HEK293T (cell line): ENCODE data around the gene BNIPL.

ENCODE experiments used
- ARNT ChIP-seq: fragments of 450-650 bp; IDR thresholded peaks from 2 replicates; pipeline ENCODE4 v1.6.1; 2017; ENCODE audit warnings: mild to moderate bottlenecking
- BHLHE40 ChIP-seq: fragments of 450-650 bp; IDR thresholded peaks from 2 replicates; pipeline ENCODE4 v1.6.1; 2016; ENCODE audit warnings: mild to moderate bottlenecking, moderate library complexity, borderline replicate concordance
- CTBP1 ChIP-seq: fragments of 450-650 bp; IDR thresholded peaks from 2 replicates; pipeline ENCODE4 v1.6.1; 2016; ENCODE audit warnings: borderline replicate concordance
- ELF4 ChIP-seq: fragments of 450-650 bp; IDR thresholded peaks from 2 replicates; pipeline ENCODE4 v1.6.1; 2017; ENCODE audit warnings: antibody characterized with exemption
- FOXA1 ChIP-seq: fragments of 450-650 bp; IDR thresholded peaks from 2 replicates; pipeline ENCODE4 v1.6.1; 2016; ENCODE audit warnings: mild to moderate bottlenecking
- FOXK2 ChIP-seq: fragments of 450-650 bp; IDR thresholded peaks from 2 replicates; pipeline ENCODE4 v1.6.1; 2016; ENCODE audit warnings: mild to moderate bottlenecking
- FOXM1 ChIP-seq: fragments of 450-650 bp; IDR thresholded peaks from 2 replicates; pipeline ENCODE4 v1.6.1; 2017; ENCODE audit warnings: mild to moderate bottlenecking, borderline replicate concordance
- L3MBTL2 ChIP-seq: fragments of 450-650 bp; conservative IDR thresholded peaks from 2 replicates; pipeline ENCODE4 v1.6.1; 2016; ENCODE audit warnings: mild to moderate bottlenecking
- NFRKB ChIP-seq: fragments of 450-650 bp; IDR thresholded peaks from 2 replicates; pipeline ENCODE4 v1.6.1; 2016; ENCODE audit warnings: mild to moderate bottlenecking, moderate library complexity
- PKNOX1 ChIP-seq: fragments of 450-650 bp; IDR thresholded peaks from 2 replicates; pipeline ENCODE4 v1.6.1; 2016
- SP1 ChIP-seq: fragments of 450-650 bp; IDR thresholded peaks from 2 replicates; pipeline ENCODE4 v1.6.1; 2017
- SUZ12 ChIP-seq: fragments of 450-650 bp; IDR thresholded peaks from 2 replicates; pipeline ENCODE4 v1.6.1; 2016; ENCODE audit warnings: mild to moderate bottlenecking
- ZNF384 ChIP-seq: fragments of 450-650 bp; IDR thresholded peaks from 2 replicates; pipeline ENCODE4 v1.6.1; 2016

DNA sequence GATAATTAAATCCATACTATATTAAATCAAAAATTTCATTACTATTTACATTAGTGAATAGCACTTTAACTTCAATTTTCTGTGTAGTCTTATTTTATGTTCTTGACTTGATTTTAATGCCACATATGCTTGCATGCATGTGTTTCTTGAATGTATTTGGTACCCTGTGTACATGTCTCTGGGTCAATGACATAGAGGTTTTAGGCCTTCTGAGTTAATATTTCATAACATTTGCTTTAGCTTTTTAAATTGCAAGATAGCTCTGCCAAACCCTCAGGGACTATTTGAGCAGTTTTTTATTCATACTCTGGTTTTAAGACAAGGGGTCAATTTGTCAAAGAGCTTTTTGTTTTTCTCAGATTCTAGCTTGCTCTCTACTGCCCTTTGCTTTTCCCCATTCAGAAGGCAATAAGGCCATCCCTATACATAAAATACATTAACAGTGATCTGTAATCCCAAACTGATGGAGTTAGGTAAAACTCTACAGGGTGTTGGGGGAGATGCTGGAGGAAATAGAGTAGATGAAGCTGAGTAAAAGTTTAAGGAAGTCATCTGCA, 28.8 kb downstream of the BNIPL start:
- TF ChIP-seq FOXM1: no peak
- no peak for TF ChIP-seq BHLHE40
- no peak for TF ChIP-seq SP1
- TF ChIP-seq NFRKB: no peak
- TF ChIP-seq ZNF384: no peak
- TF ChIP-seq ELF4: no peak
- no peak for TF ChIP-seq SUZ12
- no peak for TF ChIP-seq CTBP1
- TF ChIP-seq ARNT: no peak
- no peak for TF ChIP-seq FOXK2
- no peak for TF ChIP-seq FOXA1
- TF ChIP-seq PKNOX1: no peak
- TF ChIP-seq L3MBTL2: no peak
